ENCODE results near the gene IL1RAPL2. TPM values are rescaled to one million over a fixed set of nuclear protein-coding genes. Genes with fewer than 3 reads are reported as not detected.

Gene IL1RAPL2
- total and polyA plus RNA-seq, 10 of the 15 experiments (the other 5 are each of a cell fraction or from before 2014, with no cell fraction given) = 0.19 TPM; not detected in 9

GRCh38 chrX:105711805-105712204 is 1145.8 kb downstream of the IL1RAPL2 start (continued):
- TF ChIP-seq JUNB (IDR thresholded peaks at IDR 0.05) = no peak
- TF ChIP-seq SMAD1 (IDR thresholded peaks at IDR 0.05; ENCODE audit: low read depth, partially characterized antibody) = no peak
- TF ChIP-seq EP300 (IDR thresholded peaks at IDR 0.05; ENCODE audit: borderline replicate concordance in 1 of 2, control insufficient read depth in 1 of 2, low read depth in 2 of 2, low read length in 2 of 2) = no peak
- TF ChIP-seq CHD4 (IDR thresholded peaks at IDR 0.05) = no peak
- TF ChIP-seq MTA2 (IDR thresholded peaks at IDR 0.05; ENCODE audit: low read depth) = no peak

GRCh38 chrX:105715746-105716145 is 1149.7 kb downstream of the IL1RAPL2 start:
- RAD21 ChIA-PET (ENCODE audit: unreplicated experiment) = no interaction called here

More at GRCh38 chrX:105715746-105716145, 1149.7 kb downstream of the IL1RAPL2 start:
- FAIRE-seq (no peak), ATAC-seq (no peak), DNase-seq (ENCODE audit: low read depth, low spot score) (no peak)
- Histone ChIP-seq H3K79me2 (ENCODE audit: control insufficient read depth, insufficient read depth, low read length) (no peaks in the 10 kb centered on the region), H3K4me1 (ENCODE audit: control insufficient read depth, insufficient read depth, low read length) (no peaks in the 10 kb centered on the region), H3K27me3 (replicated peaks in 1 of 2; ENCODE audit: control insufficient read depth in 2 of 2, insufficient read depth in 2 of 2, low read length in 1 of 2) (no peaks in the 10 kb centered on the region), H2AFZ (ENCODE audit: control insufficient read depth, low read depth, low read length) (no peak overlapping the region), H3K9me3 (replicated peaks; ENCODE audit: control insufficient read depth, insufficient read depth, low read length) (no peaks in the 10 kb centered on the region), H3K9ac (ENCODE audit: control insufficient read depth, insufficient read depth, low read length) (no peak overlapping the region), H3K4me2 (ENCODE audit: control insufficient read depth, insufficient read depth) (no peak overlapping the region), H3K36me3 (ENCODE audit: control insufficient read depth in 2 of 2, insufficient read depth in 2 of 2, low read length in 1 of 2) (no peaks in the 10 kb centered on the region), H3K4me3 (no peak overlapping the region), H3K27ac (ENCODE audit: control insufficient read depth, insufficient read depth) (no peak overlapping the region), H4K20me1 (ENCODE audit: control insufficient read depth, insufficient read depth) (no peaks in the 10 kb centered on the region)
- TF ChIP-seq RELA (IDR thresholded peaks at IDR 0.05; ENCODE audit: borderline replicate concordance, partially characterized antibody) (no peak), ZNF622 (IDR thresholded peaks at IDR 0.05) (no peak), PBX3 (IDR thresholded peaks at IDR 0.05; ENCODE audit: insufficient replicate concordance, low read depth, low read length) (no peak), HDAC6 (IDR thresholded peaks at IDR 0.05; ENCODE audit: unreplicated experiment) (no peak)
- BruUV-seq (replicated peaks) = no TSS peak
- in situ Hi-C loops (cut with MboI) = no loop called here
- intact Hi-C loops (cut with micrococcal nuclease; ENCODE audit: unreplicated experiment) = no loop called here
- ChIA-PET SMC1A (ENCODE audit: uncharacterized antibody, unreplicated experiment) (no interaction called here), POLR2A (no interaction called here), CTCF (no interaction called here)
